Cerebellar nuclear complex (tissue), 1 donor: ENCODE results near the gene MPIG6B.

Source experiments
- DNase-seq, 2 experiments: peaks; one replicate each; lab custom pipeline; 2025; lab: John Stamatoyannopoulos, UW

The MPIG6B gene

GRCh38 chr6:31723245-31723979, at the start of gene MPIG6B:
Gene MPIG6B, plus strand, starts transcription at chr6:31723373. Its CDS starts 11 bp downstream, at chr6:31723384.
- DNase-seq: no peak

- no peak for DNase-seq
Observed at GRCh38 chr6:31676322-31676903, 46.8 kb upstream of the MPIG6B start.

- no peak for DNase-seq
Observed at GRCh38 chr6:31676904-31677303, 46.3 kb upstream of the MPIG6B start.

GRCh38 chr6:31677955-31678354, 45.2 kb upstream of the MPIG6B start:
- DNase-seq: no peak

- peak in 1 of 2 experiments; percentile 72 for DNase-seq
Observed at GRCh38 chr6:31680226-31681134, 42.7 kb upstream of the MPIG6B start, which contains the start of gene LY6G5C. Gene LY6G5C, minus strand, starts transcription at chr6:31681067. Its CDS starts 694 bp downstream, at chr6:31680373.

- no peak for DNase-seq
Observed at GRCh38 chr6:31681135-31681671, 42.0 kb upstream of the MPIG6B start.

GRCh38 chr6:31683591-31683990, 39.6 kb upstream of the MPIG6B start:
- DNase-seq: no peak

- no peak for DNase-seq
Observed at GRCh38 chr6:31686483-31686882, 36.7 kb upstream of the MPIG6B start.

GRCh38 chr6:31687321-31687720, 35.9 kb upstream of the MPIG6B start:
- DNase-seq: no peak

GRCh38 chr6:31687860-31688693, 35.1 kb upstream of the MPIG6B start:
- DNase-seq: no peak

- DNase-seq: no peak
Observed at GRCh38 chr6:31689249-31690110, 33.7 kb upstream of the MPIG6B start.

- no peak for DNase-seq
Observed at GRCh38 chr6:31690231-31691077, 32.7 kb upstream of the MPIG6B start.

- no peak for DNase-seq
Observed at GRCh38 chr6:31691078-31691463, 32.1 kb upstream of the MPIG6B start.

GRCh38 chr6:31691564-31692108, 31.5 kb upstream of the MPIG6B start:
- DNase-seq: no peak

- no peak for DNase-seq
Observed at GRCh38 chr6:31692353-31692752, 30.8 kb upstream of the MPIG6B start.

- DNase-seq: no peak
Observed at GRCh38 chr6:31692886-31693285, 30.3 kb upstream of the MPIG6B start.

- no peak for DNase-seq
Observed at GRCh38 chr6:31693535-31693934, 29.6 kb upstream of the MPIG6B start.

GRCh38 chr6:31697555-31697954, 25.6 kb upstream of the MPIG6B start:
- DNase-seq: no peak

GRCh38 chr6:31700740-31701401, 22.3 kb upstream of the MPIG6B start:
- no peak for DNase-seq
